H9 (cell line): ENCODE data around the gene BNIP5. TPM values are rescaled to one million over a fixed set of nuclear protein-coding genes. Genes with fewer than 3 reads are reported as not detected.
"Not testable (repeated sequence)": the region's sequence is repeated elsewhere in the genome, so short reads cannot be mapped to it uniquely, and the experiment has no call there.

Experiments used
- DNase-seq: peaks from one replicate; pipeline ENCODE4 v3.0.0-alpha.2; 2017
- H2AFZ ChIP-seq: one replicate; pipeline ENCODE4 v1.6.1; 2013; ENCODE audit warnings: mild to moderate bottlenecking, low read length, control low read depth, moderate library complexity
- H2AK5ac ChIP-seq: 2 replicates; pipeline ENCODE4 v1.6.1; 2013; ENCODE audit warnings: low read length, control low read depth, mixed read lengths; ENCODE audit not compliant: insufficient read length
- H2BK120ac ChIP-seq: one replicate; pipeline ENCODE4 v1.6.1; 2013; ENCODE audit warnings: low read depth, mild to moderate bottlenecking, low read length, control low read depth, inconsistent platforms; ENCODE audit not compliant: poor library complexity, severe bottlenecking
- H2BK12ac ChIP-seq: 2 replicates; pipeline ENCODE4 v1.6.1; 2013; ENCODE audit warnings: low read length, control low read depth, mixed read lengths, low read depth; ENCODE audit not compliant: insufficient read length
- H2BK15ac ChIP-seq: 2 replicates; pipeline ENCODE4 v1.6.1; 2013; ENCODE audit warnings: low read depth, low read length, control low read depth
- H2BK20ac ChIP-seq: one replicate; pipeline ENCODE4 v1.6.1; 2013; ENCODE audit warnings: low read depth, mild to moderate bottlenecking, low read length, control low read depth, inconsistent platforms; ENCODE audit not compliant: poor library complexity, severe bottlenecking
- H2BK5ac ChIP-seq: 2 replicates; pipeline ENCODE4 v1.6.1; 2013; ENCODE audit warnings: low read length, control low read depth, mixed read lengths; ENCODE audit not compliant: insufficient read length
- H3K14ac ChIP-seq: 2 replicates; pipeline ENCODE4 v1.6.1; 2013; ENCODE audit warnings: low read length, control low read depth; ENCODE audit not compliant: insufficient read depth
- H3K18ac ChIP-seq: 2 replicates; pipeline ENCODE4 v1.6.1; 2013; ENCODE audit warnings: low read depth, mild to moderate bottlenecking, mixed read lengths, low read length, control low read depth; ENCODE audit not compliant: insufficient read length
- H3K23ac ChIP-seq: 2 replicates; pipeline ENCODE4 v1.6.1; 2013; ENCODE audit warnings: low read length, control low read depth, mixed read lengths, low read depth; ENCODE audit not compliant: insufficient read length
- H3K23me2 ChIP-seq: 2 replicates; pipeline ENCODE4 v1.6.1; 2013; ENCODE audit warnings: low read depth, mild to moderate bottlenecking, mixed read lengths, low read length, control low read depth; ENCODE audit not compliant: insufficient read length, poor library complexity, severe bottlenecking
- H3K27ac ChIP-seq: 2 replicates; pipeline ENCODE4 v1.5.1; 2013; ENCODE audit warnings: low read length, control low read depth, mixed read lengths, low read depth; ENCODE audit not compliant: insufficient read length
- H3K27me3 ChIP-seq: 2 replicates; pipeline ENCODE4 v1.6.1; 2013; ENCODE audit warnings: low read length, control low read depth, inconsistent platforms; ENCODE audit not compliant: insufficient read depth
- H3K4ac ChIP-seq: 2 replicates; pipeline ENCODE4 v1.6.1; 2013; ENCODE audit warnings: low read depth, mild to moderate bottlenecking, control low read depth, inconsistent platforms, low read length, moderate library complexity
- H3K4me1 ChIP-seq: 2 replicates; pipeline ENCODE4 v1.6.1; 2013; ENCODE audit warnings: low read length, control low read depth, inconsistent platforms; ENCODE audit not compliant: insufficient read depth
- H3K4me2 ChIP-seq: 2 replicates; pipeline ENCODE4 v1.6.1; 2013; ENCODE audit warnings: low read length, control low read depth, mixed read lengths; ENCODE audit not compliant: insufficient read length, insufficient read depth
- H3K56ac ChIP-seq: 2 replicates; pipeline ENCODE4 v1.6.1; 2013; ENCODE audit warnings: low read depth, mild to moderate bottlenecking, mixed read lengths, low read length, control low read depth; ENCODE audit not compliant: insufficient read length
- H3K79me1 ChIP-seq: 2 replicates; pipeline ENCODE4 v1.6.1; 2013; ENCODE audit warnings: low read depth, mild to moderate bottlenecking, moderate library complexity, low read length, control low read depth, inconsistent platforms; ENCODE audit not compliant: insufficient read depth, poor library complexity, severe bottlenecking
- H3K79me2 ChIP-seq: 2 replicates; pipeline ENCODE4 v1.6.1; 2013; ENCODE audit warnings: low read length, control low read depth, inconsistent platforms; ENCODE audit not compliant: insufficient read depth
- H3K9ac ChIP-seq: 2 replicates; pipeline ENCODE4 v1.6.1; 2013; ENCODE audit warnings: low read length, control low read depth, mixed read lengths; ENCODE audit not compliant: insufficient read length; ENCODE audit errors: extremely low read depth
- H3K9me3 ChIP-seq: one replicate; pipeline ENCODE4 v1.6.1; 2013; ENCODE audit warnings: low read depth, low read length, inconsistent platforms; ENCODE audit not compliant: control insufficient read depth
- H3T11ph ChIP-seq: one replicate; pipeline ENCODE4 v1.6.1; 2013; ENCODE audit warnings: mild to moderate bottlenecking, low read length, control low read depth, inconsistent platforms
- H4K20me1 ChIP-seq: one replicate; pipeline ENCODE4 v1.6.1; 2013; ENCODE audit not compliant: control insufficient read depth, insufficient read length, insufficient read depth
- H4K5ac ChIP-seq: 2 replicates; pipeline ENCODE4 v1.6.1; 2013; ENCODE audit warnings: low read depth, mild to moderate bottlenecking, mixed read lengths, low read length, control low read depth; ENCODE audit not compliant: insufficient read length
- H4K8ac ChIP-seq: replicated peaks from 2 replicates; pipeline ENCODE4 v1.6.1; 2013; ENCODE audit warnings: low read length, control low read depth, mixed read lengths, low read depth; ENCODE audit not compliant: insufficient read length
- H4K91ac ChIP-seq: 2 replicates; pipeline ENCODE4 v1.6.1; 2013; ENCODE audit warnings: low read depth, mild to moderate bottlenecking, moderate library complexity, mixed read lengths, low read length, control low read depth; ENCODE audit not compliant: insufficient read length
- H3K27ac Mint-ChIP-seq, 3 experiments: 2 replicates in 2 of 3; 3 replicates in 1 of 3; pipeline ENCODE4 v1.8.0; 2020 to 2021; ENCODE audit warnings: mixed read lengths in 3 of 3, mild to moderate bottlenecking in 1 of 3, moderate library complexity in 1 of 3
- H3K27me3 Mint-ChIP-seq: 2 replicates; pipeline ENCODE4 v1.8.0; 2021; ENCODE audit warnings: low read depth, mild to moderate bottlenecking, moderate library complexity, mixed read lengths
- H3K36me3 Mint-ChIP-seq, 3 experiments: 2 replicates in 2 of 3; 3 replicates in 1 of 3; pipeline ENCODE4 v1.8.0; 2020 to 2021; ENCODE audit warnings: low read depth in 3 of 3, mixed read lengths in 3 of 3; ENCODE audit not compliant: insufficient read depth in 1 of 3
- H3K4me1 Mint-ChIP-seq, 2 experiments: 2 replicates each; pipeline ENCODE4 v1.8.0; 2020; ENCODE audit warnings: mixed read lengths in 2 of 2
- H3K4me3 Mint-ChIP-seq, 2 experiments: 2 replicates in 1 of 2; 3 replicates in 1 of 2; pipeline ENCODE4 v1.8.0; 2020 to 2021; ENCODE audit warnings: mild to moderate bottlenecking in 2 of 2, mixed read lengths in 2 of 2, moderate library complexity in 1 of 2
- H3K9me3 Mint-ChIP-seq, 2 experiments: 2 replicates in 1 of 2; 3 replicates in 1 of 2; pipeline ENCODE4 v1.8.0; 2020; ENCODE audit warnings: mild to moderate bottlenecking in 2 of 2, mixed read lengths in 2 of 2, moderate library complexity in 1 of 2
- WGBS: extraction: QIAGEN DNeasy Blood & Tissue Kit; methylation state at CpG from one replicate; pipeline ENCODE4 v1.1.7; 2013; ENCODE audit warnings: missing lambda C conversion rate, low lambda C conversion rate, mixed read lengths; ENCODE audit not compliant: insufficient read length; ENCODE audit errors: extremely low coverage; 5-methylcytosine and 5-hydroxymethylcytosine counted together
- total RNA-seq: library from RNA; stranded (reverse); gene quantifications from 2 replicates; pipeline ENCODE4 v1.2.1, GENCODE V29; 2021

Gene BNIP5
- total RNA-seq, 1 experiment from 2014 or later, result not detected

DNA sequence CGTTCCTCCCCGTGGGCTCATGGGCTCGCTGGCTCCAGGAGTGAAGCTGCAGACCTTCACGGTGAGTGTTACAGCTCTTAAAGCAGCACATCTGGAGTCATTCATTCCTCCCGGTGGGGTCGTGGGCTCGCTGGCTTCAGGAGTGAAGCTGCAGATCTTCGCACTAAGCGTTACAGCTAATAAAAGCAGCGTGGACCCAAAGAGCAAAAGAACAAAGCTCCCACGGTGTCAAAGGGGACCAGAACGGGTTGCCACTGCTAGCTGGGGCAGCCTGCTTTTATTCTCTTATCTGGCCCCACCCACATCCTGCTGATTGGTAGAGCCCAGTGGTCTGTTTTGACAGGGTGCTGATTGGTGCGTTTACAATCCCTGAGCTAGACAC lies 26.7 kb upstream of the BNIP5 start:
- H3K9me3 Mint-ChIP-seq, H2BK15ac ChIP-seq, H3K27me3 ChIP-seq, H3K9me3 ChIP-seq, H3K79me2 ChIP-seq, H3K4ac ChIP-seq, H2BK12ac ChIP-seq, H3K4me1 ChIP-seq, H2BK120ac ChIP-seq, H4K8ac ChIP-seq, H3K36me3 Mint-ChIP-seq, H2AK5ac ChIP-seq, H3K56ac ChIP-seq, H2AFZ ChIP-seq, DNase-seq, H3K18ac ChIP-seq, H3K4me1 Mint-ChIP-seq, H3K9ac ChIP-seq, H3K79me1 ChIP-seq, H2BK20ac ChIP-seq, H2BK5ac ChIP-seq, H3K23ac ChIP-seq, H4K5ac ChIP-seq, H4K20me1 ChIP-seq, H4K91ac ChIP-seq, H3T11ph ChIP-seq, H3K4me2 ChIP-seq, H3K4me3 Mint-ChIP-seq, H3K27ac ChIP-seq, H3K23me2 ChIP-seq, H3K27me3 Mint-ChIP-seq: not testable (repeated sequence)
- WGBS, result no CpG with 5 or more reads among the region's 13 CpGs
- 0 out of 2 replicates have a peak overlapping the region, but pooled peaks have one; percentile 58 for H3K14ac ChIP-seq
- peak overlapping the region in 1 of 3 experiments; percentile 74; a peak in 1 of 7 replicates for H3K27ac Mint-ChIP-seq
